ENCODE data around the gene RHOG. TPM values are rescaled to one million over a fixed set of nuclear protein-coding genes. Genes with fewer than 3 reads are reported as not detected.

The RHOG gene
- polyA plus RNA-seq, 2 of the 4 experiments (the other 2 are of a cell fraction), result 41.1 to 64.3 TPM

DNA sequence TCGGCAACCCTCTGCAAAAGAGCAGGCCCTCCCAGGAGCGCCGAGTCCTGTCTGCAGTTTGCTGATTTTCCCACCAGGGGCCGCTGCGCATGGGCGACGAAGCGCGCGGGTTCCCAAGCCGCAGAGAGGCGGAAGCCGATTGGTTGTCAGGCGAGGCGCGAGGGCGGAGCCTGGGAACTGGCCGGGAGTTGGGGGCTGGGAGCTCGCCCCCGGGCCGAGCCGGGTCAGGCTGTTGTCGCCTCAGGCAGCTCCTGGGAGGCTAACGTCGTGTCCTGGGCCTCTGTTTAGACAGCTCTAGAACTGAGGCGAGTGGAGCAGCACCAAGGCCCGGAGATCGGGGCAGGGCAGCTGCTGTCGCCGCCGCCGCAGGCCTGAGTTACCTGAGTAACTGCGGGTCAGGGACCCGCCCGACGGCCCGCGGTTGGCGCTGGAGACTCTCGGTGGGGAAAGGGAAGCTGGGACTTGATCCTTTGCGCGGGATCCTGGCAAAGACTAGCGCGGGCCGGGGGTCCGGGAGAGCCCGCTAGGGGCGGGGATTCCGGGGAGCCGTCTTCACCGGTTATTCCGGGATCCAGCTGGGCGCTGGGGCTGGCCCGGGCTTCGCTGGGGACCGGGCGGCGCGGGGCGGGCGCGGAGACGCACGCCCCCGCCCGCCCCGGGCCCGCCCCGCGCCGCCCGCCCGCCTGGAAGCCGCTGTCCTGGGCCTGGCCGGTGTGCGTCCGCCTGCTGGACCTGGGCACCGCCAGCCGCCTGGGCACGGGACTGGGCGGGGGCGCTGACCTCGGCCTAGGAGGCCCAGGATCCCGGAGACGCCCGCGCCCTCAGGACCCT is 14.4 kb upstream of the RHOG start, which contains the start of gene STIM1 (continued):
- TF ChIP-seq NFE2L2 (conservative IDR thresholded peaks at IDR 0.05; ENCODE audit: low read length) (no peak), BHLHE40 (IDR thresholded peaks at IDR 0.05; ENCODE audit: low read depth, low read length) (0 out of 2 replicates have a peak, but pooled peaks have one; percentile 19), RAD21 (conservative IDR thresholded peaks at IDR 0.05 in 1 of 2, IDR thresholded peaks at IDR 0.05 in 1 of 2) (peak; percentile 73 to 85), EHMT2 (IDR thresholded peaks at IDR 0.05; ENCODE audit: low read depth) (no peak), HDAC2 (IDR thresholded peaks at IDR 0.05) (no peak), PHF8 (IDR thresholded peaks at IDR 0.05; ENCODE audit: borderline replicate concordance, low read depth) (peak; percentile 86), NPAS2 (CRISPR knock-in tag; IDR thresholded peaks at IDR 0.05; ENCODE audit: borderline replicate concordance) (no peak)
- TF ChIP-seq, protein P1, sequence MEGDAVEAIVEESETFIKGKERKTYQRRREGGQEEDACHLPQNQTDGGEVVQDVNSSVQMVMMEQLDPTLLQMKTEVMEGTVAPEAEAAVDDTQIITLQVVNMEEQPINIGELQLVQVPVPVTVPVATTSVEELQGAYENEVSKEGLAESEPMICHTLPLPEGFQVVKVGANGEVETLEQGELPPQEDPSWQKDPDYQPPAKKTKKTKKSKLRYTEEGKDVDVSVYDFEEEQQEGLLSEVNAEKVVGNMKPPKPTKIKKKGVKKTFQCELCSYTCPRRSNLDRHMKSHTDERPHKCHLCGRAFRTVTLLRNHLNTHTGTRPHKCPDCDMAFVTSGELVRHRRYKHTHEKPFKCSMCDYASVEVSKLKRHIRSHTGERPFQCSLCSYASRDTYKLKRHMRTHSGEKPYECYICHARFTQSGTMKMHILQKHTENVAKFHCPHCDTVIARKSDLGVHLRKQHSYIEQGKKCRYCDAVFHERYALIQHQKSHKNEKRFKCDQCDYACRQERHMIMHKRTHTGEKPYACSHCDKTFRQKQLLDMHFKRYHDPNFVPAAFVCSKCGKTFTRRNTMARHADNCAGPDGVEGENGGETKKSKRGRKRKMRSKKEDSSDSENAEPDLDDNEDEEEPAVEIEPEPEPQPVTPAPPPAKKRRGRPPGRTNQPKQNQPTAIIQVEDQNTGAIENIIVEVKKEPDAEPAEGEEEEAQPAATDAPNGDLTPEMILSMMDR (IDR thresholded peaks at IDR 0.05), result peak; percentile 91
- TF ChIP-seq, protein P2, sequence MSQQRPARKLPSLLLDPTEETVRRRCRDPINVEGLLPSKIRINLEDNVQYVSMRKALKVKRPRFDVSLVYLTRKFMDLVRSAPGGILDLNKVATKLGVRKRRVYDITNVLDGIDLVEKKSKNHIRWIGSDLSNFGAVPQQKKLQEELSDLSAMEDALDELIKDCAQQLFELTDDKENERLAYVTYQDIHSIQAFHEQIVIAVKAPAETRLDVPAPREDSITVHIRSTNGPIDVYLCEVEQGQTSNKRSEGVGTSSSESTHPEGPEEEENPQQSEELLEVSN (IDR thresholded peaks at IDR 0.05; ENCODE audit: borderline replicate concordance, low read depth), result peak; percentile 85
- TF ChIP-seq, protein P3, sequence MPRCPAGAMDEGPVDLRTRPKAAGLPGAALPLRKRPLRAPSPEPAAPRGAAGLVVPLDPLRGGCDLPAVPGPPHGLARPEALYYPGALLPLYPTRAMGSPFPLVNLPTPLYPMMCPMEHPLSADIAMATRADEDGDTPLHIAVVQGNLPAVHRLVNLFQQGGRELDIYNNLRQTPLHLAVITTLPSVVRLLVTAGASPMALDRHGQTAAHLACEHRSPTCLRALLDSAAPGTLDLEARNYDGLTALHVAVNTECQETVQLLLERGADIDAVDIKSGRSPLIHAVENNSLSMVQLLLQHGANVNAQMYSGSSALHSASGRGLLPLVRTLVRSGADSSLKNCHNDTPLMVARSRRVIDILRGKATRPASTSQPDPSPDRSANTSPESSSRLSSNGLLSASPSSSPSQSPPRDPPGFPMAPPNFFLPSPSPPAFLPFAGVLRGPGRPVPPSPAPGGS (IDR thresholded peaks at IDR 0.05), result 0 out of 3 replicates have a peak, but pooled peaks have one; percentile 45

DNA sequence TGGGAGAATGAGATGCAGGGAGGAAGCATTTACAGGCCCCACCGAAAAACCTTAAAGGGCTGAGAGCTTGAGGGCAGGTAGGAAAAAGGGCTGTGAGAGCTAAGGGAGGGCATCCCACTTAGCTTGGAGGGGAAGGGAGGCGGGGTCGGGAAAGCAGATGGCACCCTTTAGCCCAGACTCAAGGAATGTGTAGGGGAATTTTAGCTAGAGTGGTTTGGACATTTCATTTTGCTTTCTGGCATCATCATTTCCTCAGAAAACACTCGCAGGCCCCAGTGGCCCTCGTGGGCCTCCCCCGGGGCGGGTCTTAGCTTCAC is 13.9 kb upstream of the RHOG start:
- WGBS (ENCODE audit: missing lambda C conversion rate), result 21% methylated on average over 7 of the region's 7 CpGs
- H3K4me3 ChIP-seq, result peak overlapping the region; percentile 98
- H3K9me3 ChIP-seq, result no peaks in the 10 kb centered on the region
- ATAC-seq, result peak; percentile 9 to 31; a peak in 4 of 6 replicates
- no peak for FAIRE-seq
- TF ChIP-seq CEBPB (IDR thresholded peaks at IDR 0.05) (no peak), FOSB (CRISPR knock-in tag; IDR thresholded peaks at IDR 0.05) (no peak)
- TF ChIP-seq, protein P2 (IDR thresholded peaks at IDR 0.05; ENCODE audit: borderline replicate concordance, low read depth), result no peak
- TF ChIP-seq, protein P4, sequence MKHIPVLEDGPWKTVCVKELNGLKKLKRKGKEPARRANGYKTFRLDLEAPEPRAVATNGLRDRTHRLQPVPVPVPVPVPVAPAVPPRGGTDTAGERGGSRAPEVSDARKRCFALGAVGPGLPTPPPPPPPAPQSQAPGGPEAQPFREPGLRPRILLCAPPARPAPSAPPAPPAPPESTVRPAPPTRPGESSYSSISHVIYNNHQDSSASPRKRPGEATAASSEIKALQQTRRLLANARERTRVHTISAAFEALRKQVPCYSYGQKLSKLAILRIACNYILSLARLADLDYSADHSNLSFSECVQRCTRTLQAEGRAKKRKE (CRISPR knock-in tag; IDR thresholded peaks at IDR 0.05; ENCODE audit: low read depth), result no peak
- TF ChIP-seq, protein P5, sequence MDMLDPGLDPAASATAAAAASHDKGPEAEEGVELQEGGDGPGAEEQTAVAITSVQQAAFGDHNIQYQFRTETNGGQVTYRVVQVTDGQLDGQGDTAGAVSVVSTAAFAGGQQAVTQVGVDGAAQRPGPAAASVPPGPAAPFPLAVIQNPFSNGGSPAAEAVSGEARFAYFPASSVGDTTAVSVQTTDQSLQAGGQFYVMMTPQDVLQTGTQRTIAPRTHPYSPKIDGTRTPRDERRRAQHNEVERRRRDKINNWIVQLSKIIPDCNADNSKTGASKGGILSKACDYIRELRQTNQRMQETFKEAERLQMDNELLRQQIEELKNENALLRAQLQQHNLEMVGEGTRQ (IDR thresholded peaks at IDR 0.05), result no peak
- no peak for DNase-seq (ENCODE audit: low read depth in 1 of 2, low spot score in 1 of 2)
- H3K27ac ChIP-seq, result peak overlapping the region; percentile 98 to 99
- peaks cover 43% of the 10 kb centered on the region for H3K4me1 ChIP-seq
- peak overlapping the region; percentile 97 for H3K4me2 ChIP-seq
- ChIA-PET POLR2A (interaction anchor here (0.7 to 2.5 kb wide), 10 partner anchors 13 to 220 kb away, joined by 3 to 44 read pairs (median 4); partner anchors contain the start of gene RHOG), CTCF (interaction anchor here (0.6 to 27.8 kb wide), 73 partner anchors 10 to 1766 kb away, joined by 3 to 919 read pairs (median 5); partner anchors contain the start of gene RHOG)
